Endothelial cell of umbilical vein (primary cell): Measurements from ENCODE around the gene SPDYE3. TPM values are rescaled to one million over a fixed set of nuclear protein-coding genes. Genes with fewer than 3 reads are reported as not detected.

Source experiments
- BruUV-seq: library from RNA; stranded (reverse); fragments of 400-500 nt; replicated peaks from 2 replicates; lab custom pipeline; 2021; lab: Mats Ljungman, UMichigan
- CTCF ChIA-PET: fragments of 300-600, 350-600 bp; sonication (Branson Sonifier 250); formaldehyde crosslinking; loops from one replicate; lab custom pipeline; 2021; ENCODE audit warnings: antibody characterized with exemption, inconsistent platforms; lab: Charles Lee
- POLR2A ChIA-PET: fragments of 300-600, 350-600 bp; sonication (Branson Sonifier 250); formaldehyde crosslinking; loops from one replicate; lab custom pipeline; 2021; ENCODE audit warnings: antibody characterized with exemption, inconsistent platforms; lab: Charles Lee
- DNase-seq: peaks from one replicate; pipeline ENCODE4 v3.0.0-alpha.2; 2011; ENCODE audit warnings: low read depth, low spot score
- FAIRE-seq: peaks from 2 replicates; lab custom pipeline; 2011; peaks lifted over from hg19 to GRCh38; lab: Jason Lieb, UNC
- H2AFZ ChIP-seq: 2 replicates; pipeline ENCODE4 v1.6.0; 2012; ENCODE audit warnings: low read depth, low read length, control low read depth, inconsistent platforms
- H3K27ac ChIP-seq: 2 replicates; pipeline ENCODE4 v1.5.1; 2011; ENCODE audit warnings: low read depth, mild to moderate bottlenecking, control low read depth, low read length, moderate library complexity; ENCODE audit not compliant: insufficient read depth
- H3K27me3 ChIP-seq, 2 experiments: 2 replicates each; pipeline versions ENCODE4 v1.6.0 to v1.6.1; 2011; ENCODE audit warnings: low read length in 2 of 2, mixed read lengths in 1 of 2; ENCODE audit not compliant: control insufficient read depth in 2 of 2, insufficient read depth in 2 of 2
- H3K36me3 ChIP-seq, 2 experiments: 2 replicates in 1 of 2; 3 replicates in 1 of 2; pipeline ENCODE4 v1.5.1; 2011; ENCODE audit warnings: low read length in 2 of 2, mild to moderate bottlenecking in 1 of 2, moderate library complexity in 1 of 2; ENCODE audit not compliant: control insufficient read depth in 2 of 2, insufficient read depth in 2 of 2; ENCODE audit errors: extremely low read depth in 1 of 2
- H3K4me1 ChIP-seq: 3 replicates; pipeline ENCODE4 v1.5.1; 2011; ENCODE audit warnings: mild to moderate bottlenecking, low read length; ENCODE audit not compliant: control insufficient read depth, insufficient read depth; ENCODE audit errors: extremely low read depth
- H3K4me2 ChIP-seq: 2 replicates; pipeline ENCODE4 v1.6.1; 2011; ENCODE audit warnings: low read length, control low read depth, mixed read lengths; ENCODE audit not compliant: insufficient read depth
- H3K4me3 ChIP-seq, 3 experiments: fragments of 200-600 bp in 1 of 3; sonication (generic), shearing (Covaris generic) in 1 of 3; replicated peaks in 1 of 3; 2 replicates each; pipeline ENCODE4 v1.5.1; 2011 to 2016; ENCODE audit warnings: control low read depth in 3 of 3, low read length in 3 of 3, mild to moderate bottlenecking in 2 of 3, inconsistent platforms in 1 of 3, low read depth in 1 of 3, moderate library complexity in 1 of 3; ENCODE audit not compliant: insufficient read depth in 1 of 3
- H3K79me2 ChIP-seq: 2 replicates; pipeline ENCODE4 v1.6.0; 2012; ENCODE audit warnings: low read length, inconsistent platforms; ENCODE audit not compliant: control insufficient read depth, insufficient read depth
- H3K9ac ChIP-seq: replicated peaks from 2 replicates; pipeline ENCODE3; 2011; ENCODE audit warnings: low read length, control low read depth; ENCODE audit not compliant: insufficient read depth; ENCODE audit errors: extremely low read depth
- H3K9me1 ChIP-seq: replicated peaks from 3 replicates; pipeline ENCODE4 v1.6.0; 2011; ENCODE audit warnings: mild to moderate bottlenecking, low read length; ENCODE audit not compliant: control insufficient read depth, insufficient read depth; ENCODE audit errors: extremely low read depth
- H3K9me3 ChIP-seq: replicated peaks from 2 replicates; pipeline ENCODE4 v1.5.1; 2012; ENCODE audit warnings: low read length, inconsistent platforms; ENCODE audit not compliant: control insufficient read depth, insufficient read depth
- H4K20me1 ChIP-seq: replicated peaks from 2 replicates; pipeline ENCODE3; 2011; ENCODE audit warnings: mild to moderate bottlenecking, low read length; ENCODE audit not compliant: control insufficient read depth, insufficient read depth; ENCODE audit errors: extremely low read depth
- EZH2 ChIP-seq: IDR thresholded peaks from 2 replicates; pipeline ENCODE4 v1.6.1; 2012; ENCODE audit warnings: borderline replicate concordance, low read depth, mild to moderate bottlenecking, moderate library complexity, low read length, inconsistent platforms; ENCODE audit not compliant: severe bottlenecking
- FOS ChIP-seq: IDR thresholded peaks from 2 replicates; pipeline ENCODE4 v1.6.1; 2011; ENCODE audit warnings: mild to moderate bottlenecking, low read length, moderate library complexity, borderline replicate concordance; ENCODE audit not compliant: insufficient read depth
- GATA2 ChIP-seq: IDR thresholded peaks from 2 replicates; pipeline ENCODE4 v1.7.0; 2011; ENCODE audit warnings: low read depth, mild to moderate bottlenecking, moderate library complexity, mixed read lengths, low read length; ENCODE audit not compliant: insufficient read length, insufficient read depth
- JUN ChIP-seq: IDR thresholded peaks from 2 replicates; pipeline ENCODE4 v1.6.1; 2011; ENCODE audit warnings: borderline replicate concordance, low read depth; ENCODE audit not compliant: insufficient read length, insufficient read depth
- MAX ChIP-seq: IDR thresholded peaks from 2 replicates; pipeline ENCODE4 v1.6.1; 2011; ENCODE audit not compliant: insufficient read depth, insufficient read length
- MYC ChIP-seq: IDR thresholded peaks from one replicate; pipeline ENCODE4 v1.6.1; 2011; ENCODE audit warnings: mild to moderate bottlenecking, low read depth, low read length
- POLR2A ChIP-seq: IDR thresholded peaks from 2 replicates; pipeline ENCODE4 v1.6.1; 2012; ENCODE audit warnings: low read depth, mild to moderate bottlenecking, control low read depth, low read length
- POLR2AphosphoS5 ChIP-seq: IDR thresholded peaks from 2 replicates; pipeline ENCODE4 v1.6.1; 2012; ENCODE audit warnings: low read depth, mild to moderate bottlenecking, control low read depth, low read length, moderate library complexity; ENCODE audit not compliant: insufficient read depth
- dilution Hi-C: fragments of 300-500 bp; cut with MboI; formaldehyde crosslinking; loops from one replicate; pipeline ENCODE4 v1.15.0; 2019; ENCODE audit warnings: low sequenced_read_pairs; ENCODE audit not compliant: extremely low pct_ligation_motif_present
- intact Hi-C: fragments of 100-400 bp; cut with micrococcal nuclease; formaldehyde crosslinking; loops from one replicate; pipeline ENCODE4 v1.10.0; 2022
- polyA plus RNA-seq, 4 experiments: library from polyadenylated mRNA; depleted of rRNA in 3 of 4; stranded (reverse) in 3 of 4; unstranded in 1 of 4; fragments of >200 nt; gene quantifications; 2 replicates each; pipeline versions ENCODE4 v1.2.1 to v1.2.3, GENCODE V29; 2011 to 2012; ENCODE audit warnings: missing spikeins in 1 of 4
- total RNA-seq: library from RNA; stranded (reverse); gene quantifications from 2 replicates; pipeline ENCODE4 v1.2.3, GENCODE V29; 2021
- TF ChIP-seq, protein P1 (sequence below), 2 donors: IDR thresholded peaks; 1 replicate in 1 of 2; 2 replicates in 1 of 2; pipeline ENCODE4 v1.5.1; 2011; ENCODE audit warnings: low read length in 2 of 2, mild to moderate bottlenecking in 2 of 2, moderate library complexity in 2 of 2, control low read depth in 1 of 2, inconsistent platforms in 1 of 2, low read depth in 1 of 2; ENCODE audit not compliant: insufficient read depth in 1 of 2; ENCODE audit errors: extremely low read depth in 1 of 2

The SPDYE3 gene
- total and polyA plus RNA-seq, 2 donors (not counting 3 experiments of a cell fraction or from before 2014, with no cell fraction given) = not detected

GRCh38 chr7:100358857-100359212, 51.3 kb downstream of the SPDYE3 start:
- no peak overlapping the region for H3K4me3 ChIP-seq
- H3K9me3 ChIP-seq = no peaks in the 10 kb centered on the region
- no peak overlapping the region for H3K27ac ChIP-seq
- BruUV-seq = no TSS peak
- H3K9me1 ChIP-seq = no peaks in the 10 kb centered on the region
- intact Hi-C loops = loop anchor here (5.0 kb wide), 1 partner anchor 48 kb away; no protein-coding TSS in a partner anchor
- TF ChIP-seq EZH2 (no peak), MYC (no peak), JUN (no peak), GATA2 (no peak), FOS (no peak), POLR2A (no peak), MAX (no peak), POLR2AphosphoS5 (no peak)
- TF ChIP-seq, protein P1, sequence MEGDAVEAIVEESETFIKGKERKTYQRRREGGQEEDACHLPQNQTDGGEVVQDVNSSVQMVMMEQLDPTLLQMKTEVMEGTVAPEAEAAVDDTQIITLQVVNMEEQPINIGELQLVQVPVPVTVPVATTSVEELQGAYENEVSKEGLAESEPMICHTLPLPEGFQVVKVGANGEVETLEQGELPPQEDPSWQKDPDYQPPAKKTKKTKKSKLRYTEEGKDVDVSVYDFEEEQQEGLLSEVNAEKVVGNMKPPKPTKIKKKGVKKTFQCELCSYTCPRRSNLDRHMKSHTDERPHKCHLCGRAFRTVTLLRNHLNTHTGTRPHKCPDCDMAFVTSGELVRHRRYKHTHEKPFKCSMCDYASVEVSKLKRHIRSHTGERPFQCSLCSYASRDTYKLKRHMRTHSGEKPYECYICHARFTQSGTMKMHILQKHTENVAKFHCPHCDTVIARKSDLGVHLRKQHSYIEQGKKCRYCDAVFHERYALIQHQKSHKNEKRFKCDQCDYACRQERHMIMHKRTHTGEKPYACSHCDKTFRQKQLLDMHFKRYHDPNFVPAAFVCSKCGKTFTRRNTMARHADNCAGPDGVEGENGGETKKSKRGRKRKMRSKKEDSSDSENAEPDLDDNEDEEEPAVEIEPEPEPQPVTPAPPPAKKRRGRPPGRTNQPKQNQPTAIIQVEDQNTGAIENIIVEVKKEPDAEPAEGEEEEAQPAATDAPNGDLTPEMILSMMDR (IDR thresholded peaks at IDR 0.05; ENCODE audit: extremely low read depth in 1 of 2, insufficient read depth in 1 of 2, low read depth in 1 of 2, low read length in 2 of 2) = no peak
- H3K4me2 ChIP-seq = no peak overlapping the region
- H2AFZ ChIP-seq = no peak overlapping the region
- dilution Hi-C loops = no loop called here
- FAIRE-seq = no peak
- no peaks in the 10 kb centered on the region for H3K79me2 ChIP-seq
- H3K36me3 ChIP-seq = peaks cover 2 to 63% of the 10 kb centered on the region in 2 experiments
- DNase-seq = no peak
- no peak overlapping the region for H3K9ac ChIP-seq
- ChIA-PET CTCF (no interaction called here), POLR2A (no interaction called here)
- H4K20me1 ChIP-seq = no peaks in the 10 kb centered on the region
- H3K4me1 ChIP-seq = no peaks in the 10 kb centered on the region
- H3K27me3 ChIP-seq = no peaks in the 10 kb centered on the region
